HepG2 (cell line): Measurements from ENCODE around the gene PCED1B. TPM values are rescaled to one million over a fixed set of nuclear protein-coding genes. Genes with fewer than 3 reads are reported as not detected.

Experiments
- ATAC-seq: fragments of 200-7000 bp; cut with Tn5 transposase; 3 replicates; pipeline ENCODE4 v1.9.1; 2020; ENCODE audit warnings: mild to moderate bottlenecking, moderate library complexity
- BruUV-seq: library from RNA; stranded (reverse); fragments of 400-500 nt; replicated peaks from 2 replicates; lab custom pipeline; 2021; lab: Mats Ljungman, UMichigan
- CTCF ChIA-PET: fragments of 300-600 bp; formaldehyde crosslinking; extraction: SDS; loops from one replicate; lab custom pipeline; 2021; ENCODE audit warnings: low total read pairs, inconsistent platforms, low intra/inter-chr PET ratio; lab: Yijun Ruan, JAX
- POLR2A ChIA-PET: fragments of 350-600 bp; sonication (Branson Sonifier 250); formaldehyde crosslinking; loops from one replicate; lab custom pipeline; 2020; ENCODE audit warnings: antibody characterized with exemption, inconsistent platforms; lab: Yijun Ruan, JAX
- DNase-seq: peaks from one replicate; pipeline ENCODE4 v3.0.0-alpha.2; 2015; ENCODE audit warnings: low spot score
- FAIRE-seq: peaks from 3 replicates; lab custom pipeline; 2011; peaks lifted over from hg19 to GRCh38; lab: Jason Lieb, UNC
- H2AFZ ChIP-seq: one replicate; pipeline ENCODE4 v1.6.1; 2011; ENCODE audit warnings: low read length, inconsistent platforms
- H3K27ac ChIP-seq: fragments of 300-600 bp; 3 replicates; pipeline ENCODE4 v1.8.0; 2011; ENCODE audit warnings: mixed run types, mild to moderate bottlenecking, mixed read lengths, low read length, inconsistent platforms; ENCODE audit not compliant: insufficient read depth; ENCODE audit errors: extremely low read length
- H3K27me3 ChIP-seq, 2 experiments: fragments of 200-600 bp in 1 of 2; 2 replicates in 1 of 2; 3 replicates in 1 of 2; pipeline versions ENCODE4 v1.6.0 to v1.8.0; 2011; ENCODE audit warnings: low read length in 2 of 2, mild to moderate bottlenecking in 2 of 2, moderate library complexity in 2 of 2, inconsistent platforms in 1 of 2; ENCODE audit not compliant: insufficient read depth in 2 of 2, control insufficient read depth in 1 of 2
- H3K36me3 ChIP-seq, 2 experiments: fragments of 200-600 bp in 1 of 2; replicated peaks in 1 of 2; 2 replicates in 1 of 2; 3 replicates in 1 of 2; pipeline versions ENCODE4 v1.5.1 to v1.8.0; 2011; ENCODE audit warnings: low read length in 2 of 2, inconsistent platforms in 1 of 2; ENCODE audit not compliant: insufficient read depth in 2 of 2, control insufficient read depth in 1 of 2
- H3K4me1 ChIP-seq: 2 replicates; pipeline ENCODE4 v1.5.1; 2012; ENCODE audit warnings: low read length, inconsistent platforms; ENCODE audit not compliant: insufficient read depth
- H3K4me2 ChIP-seq: 2 replicates; pipeline ENCODE4 v1.6.0; 2011; ENCODE audit warnings: low read depth, low read length, inconsistent platforms
- H3K4me3 ChIP-seq, 3 experiments: fragments of 200-600 bp in 1 of 3; sonication (generic), shearing (Covaris generic) in 1 of 3; replicated peaks in 1 of 3; 2 replicates each; pipeline ENCODE4 v1.5.1; 2011 to 2016; ENCODE audit warnings: low read length in 3 of 3, inconsistent platforms in 2 of 3, low read depth in 2 of 3, mild to moderate bottlenecking in 2 of 3, control low read depth in 1 of 3, mixed read lengths in 1 of 3; ENCODE audit not compliant: insufficient read depth in 1 of 3
- H3K79me2 ChIP-seq: one replicate; pipeline ENCODE4 v1.6.1; 2011; ENCODE audit warnings: low read length, inconsistent platforms; ENCODE audit not compliant: insufficient read depth
- H3K9ac ChIP-seq: 2 replicates; pipeline ENCODE4 v1.6.0; 2011; ENCODE audit warnings: mild to moderate bottlenecking, low read depth, low read length, inconsistent platforms; ENCODE audit not compliant: insufficient read depth
- H3K9me3 ChIP-seq: 2 replicates; pipeline ENCODE4 v1.5.1; 2012; ENCODE audit warnings: mild to moderate bottlenecking, low read length
- H4K20me1 ChIP-seq: 2 replicates; pipeline ENCODE4 v1.6.0; 2011; ENCODE audit warnings: inconsistent platforms, mild to moderate bottlenecking, low read length, moderate library complexity; ENCODE audit not compliant: insufficient read depth
- AGO2 ChIP-seq: fragments of 200-400 bp; formaldehyde crosslinking; optimal IDR thresholded peaks from 2 replicates; pipeline ENCODE3; 2017; ENCODE audit warnings: mild to moderate bottlenecking, low read depth, low read length, moderate library complexity
- AKAP8 ChIP-seq: sonication (generic); formaldehyde crosslinking; IDR thresholded peaks from 2 replicates; pipeline ENCODE4 v1.5.1; 2020; ENCODE audit warnings: mild to moderate bottlenecking, missing genetic modification reagents
- BRD4 ChIP-seq: sonication (generic); formaldehyde crosslinking; IDR thresholded peaks from 2 replicates; pipeline ENCODE4 v1.4.0; 2020; ENCODE audit warnings: missing genetic modification reagents
- CHD2 ChIP-seq: IDR thresholded peaks from 2 replicates; pipeline ENCODE4 v1.6.1; 2011; ENCODE audit warnings: low read depth, low read length, improper control_type of control experiment
- DNMT1 ChIP-seq: sonication (generic); formaldehyde crosslinking; IDR thresholded peaks from 2 replicates; pipeline ENCODE4 v1.5.1; 2020; ENCODE audit warnings: mild to moderate bottlenecking, missing genetic modification reagents
- ETV6 ChIP-seq: sonication (generic); formaldehyde crosslinking; conservative IDR thresholded peaks from 2 replicates; pipeline ENCODE4 v1.4.0; 2020; ENCODE audit warnings: missing genetic modification reagents
- KDM4B ChIP-seq: sonication (generic); formaldehyde crosslinking; IDR thresholded peaks from 2 replicates; pipeline ENCODE4 v1.4.0; 2020; ENCODE audit warnings: missing genetic modification reagents
- KDM5A ChIP-seq: fragments of 200-600 bp; sonication (generic); IDR thresholded peaks from 2 replicates; pipeline ENCODE4 v1.7.0; 2018; ENCODE audit warnings: antibody characterized with exemption, mild to moderate bottlenecking, low read length, borderline replicate concordance
- NFE2 ChIP-seq: sonication (generic); formaldehyde crosslinking; IDR thresholded peaks from 2 replicates; pipeline ENCODE4 v1.4.0; 2020; ENCODE audit warnings: missing genetic modification reagents
- NFYC ChIP-seq: IDR thresholded peaks from 2 replicates; pipeline ENCODE4 v1.6.1; 2016; ENCODE audit warnings: missing genetic modification reagents, missing compliant biosample characterization
- TBL1XR1 ChIP-seq: fragments of 150-350 bp; IDR thresholded peaks from 2 replicates; pipeline ENCODE4 v1.6.1; 2014; ENCODE audit warnings: borderline replicate concordance, low read length; ENCODE audit not compliant: partially characterized antibody
- ZBTB14 ChIP-seq: sonication (generic); formaldehyde crosslinking; IDR thresholded peaks from 2 replicates; pipeline ENCODE4 v1.4.0; 2020; ENCODE audit warnings: missing genetic modification reagents
- ZNF30 ChIP-seq: sonication (generic); formaldehyde crosslinking; IDR thresholded peaks from 2 replicates; pipeline ENCODE4 v1.5.0; 2020; ENCODE audit warnings: mild to moderate bottlenecking, missing genetic modification reagents
- ZNF562 ChIP-seq: sonication (generic); formaldehyde crosslinking; IDR thresholded peaks from 2 replicates; pipeline ENCODE4 v1.8.0; 2022; ENCODE audit warnings: missing genetic modification reagents, borderline replicate concordance
- ZNF597 ChIP-seq: sonication (generic); formaldehyde crosslinking; IDR thresholded peaks from 2 replicates; pipeline ENCODE4 v1.5.0; 2020; ENCODE audit warnings: missing genetic modification reagents
- WGBS: methylation state at CpG from one replicate; pipeline ENCODE4 v1.1.6; 2017; ENCODE audit warnings: low lambda C conversion rate; 5-methylcytosine and 5-hydroxymethylcytosine counted together
- in situ Hi-C: cut with HindIII; loops from 2 replicates; pipeline ENCODE4 v1.10.0; 2017; ENCODE audit warnings: low pct_unique_long_range_greater_than_20kb; ENCODE audit not compliant: extremely low pct_ligation_motif_present
- intact Hi-C: fragments of 100-400 bp; cut with micrococcal nuclease; formaldehyde crosslinking; loops from one replicate; pipeline ENCODE4 v1.10.0; 2022; ENCODE audit not compliant: unreplicated experiment
- polyA plus RNA-seq, 8 experiments: library from polyadenylated mRNA; depleted of rRNA in 3 of 8; stranded (reverse) in 7 of 8; unstranded in 1 of 8; fragments of >200 nt; fragmentation: Illumina TruSeq in 4 of 8; extraction: Trizol in 4 of 8; gene quantifications; 2 replicates each; pipeline versions ENCODE4 v1.2.1 to v1.2.3, GENCODE V29; 2011 to 2016; ENCODE audit warnings: low read depth in 4 of 8, missing spikeins in 1 of 8, mixed read lengths in 1 of 8; ENCODE audit not compliant: insufficient read depth in 1 of 8
- total RNA-seq, 5 experiments: library from RNA; depleted of rRNA; stranded (reverse); fragments of >200 nt; fragmentation: Illumina TruSeq; extraction: Trizol; gene quantifications; 2 replicates each; pipeline ENCODE4 v1.2.3, GENCODE V29; 2016; ENCODE audit warnings: low read depth in 1 of 5

Gene PCED1B
- total and polyA plus RNA-seq, 2 of the 13 experiments (the other 11 are each of a cell fraction or from before 2014, with no cell fraction given) = 0.11 to 0.37 TPM

GRCh38 chr12:47065546-47065945, 13.9 kb upstream of the PCED1B start:
- in situ Hi-C loops = no loop called here
- no TSS peak for BruUV-seq
- Histone ChIP-seq H3K9me3 (no peaks in the 10 kb centered on the region), H4K20me1 (no peaks in the 10 kb centered on the region), H3K27ac (no peak overlapping the region), H3K4me3 (no peak overlapping the region), H3K36me3 (no peaks in the 10 kb centered on the region), H3K27me3 (no peaks in the 10 kb centered on the region), H3K79me2 (no peaks in the 10 kb centered on the region), H3K4me2 (no peak overlapping the region), H3K4me1 (no peaks in the 10 kb centered on the region), H3K9ac (no peak overlapping the region), H2AFZ (no peak overlapping the region)
- no peak for FAIRE-seq
- no peak for ATAC-seq
- TF ChIP-seq NFYC (CRISPR knock-in tag) (no peak), NFE2 (CRISPR knock-in tag) (no peak), TBL1XR1 (no peak), AGO2 (no peak), KDM5A (no peak), AKAP8 (CRISPR knock-in tag) (no peak), ZNF30 (no peak), ZNF597 (CRISPR knock-in tag) (no peak), BRD4 (CRISPR knock-in tag) (no peak), DNMT1 (CRISPR knock-in tag) (no peak), ZBTB14 (CRISPR knock-in tag) (no peak), ZNF562 (CRISPR knock-in tag) (no peak), ETV6 (CRISPR knock-in tag) (no peak), KDM4B (CRISPR knock-in tag) (no peak), CHD2 (no peak)
- intact Hi-C loops = no loop called here
- no peak for DNase-seq
- CTCF ChIA-PET = no interaction called here
- 0% methylated on average over 1 of the region's 1 CpG for WGBS
- POLR2A ChIA-PET = no interaction called here
